Measurements from ENCODE around the gene GCSAM.

Gene GCSAM

DNA sequence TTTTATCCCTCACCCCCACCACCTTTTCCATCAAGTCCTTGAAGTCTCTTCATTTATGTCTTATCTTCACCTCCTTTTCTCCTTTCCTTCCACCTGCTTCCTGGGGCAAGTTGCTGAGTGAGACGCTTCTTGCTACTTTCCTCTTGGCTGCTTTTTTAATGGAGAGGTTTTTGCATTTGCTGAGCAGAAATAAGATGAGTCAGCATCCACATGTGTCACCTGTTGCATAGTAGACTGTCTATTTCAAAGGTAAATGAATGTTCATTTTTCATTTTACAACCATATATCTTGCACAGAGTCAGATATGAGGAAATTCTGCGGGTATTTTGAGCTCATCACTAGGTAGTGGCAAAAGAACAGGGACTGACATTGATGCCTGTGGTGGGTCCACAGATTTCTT is 28.3 kb downstream of the GCSAM start:
- no peak for DNase-seq (ENCODE audit: low read depth)

GRCh38 chr3:112101916-112102315 is 31.1 kb downstream of the GCSAM start:
- DNase-seq (ENCODE audit: low read depth): no peak

GRCh38 chr3:112097378-112097777 is 35.7 kb downstream of the GCSAM start:
- peak; percentile 93 for DNase-seq (ENCODE audit: low read depth)

DNA sequence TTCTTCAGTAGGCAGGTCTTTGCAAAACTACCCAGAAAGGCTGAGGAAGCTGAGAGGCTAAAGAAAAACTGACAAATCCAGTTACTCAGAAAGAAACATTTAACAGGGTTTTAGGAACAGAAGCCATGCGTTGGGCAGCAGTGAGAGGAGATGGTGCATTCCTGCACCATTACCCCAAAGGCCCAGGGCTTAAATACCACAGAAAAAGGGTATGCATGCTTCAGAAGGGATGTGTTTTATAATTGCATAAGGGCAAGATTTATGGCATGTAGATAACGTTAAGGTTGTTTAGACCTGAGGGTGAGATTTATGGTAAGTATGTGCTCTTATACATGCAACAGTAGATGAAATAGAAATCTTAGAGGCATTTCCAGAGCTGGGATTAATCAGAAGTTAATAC is 36.9 kb downstream of the GCSAM start:
- DNase-seq (ENCODE audit: low read depth): no peak

DNA sequence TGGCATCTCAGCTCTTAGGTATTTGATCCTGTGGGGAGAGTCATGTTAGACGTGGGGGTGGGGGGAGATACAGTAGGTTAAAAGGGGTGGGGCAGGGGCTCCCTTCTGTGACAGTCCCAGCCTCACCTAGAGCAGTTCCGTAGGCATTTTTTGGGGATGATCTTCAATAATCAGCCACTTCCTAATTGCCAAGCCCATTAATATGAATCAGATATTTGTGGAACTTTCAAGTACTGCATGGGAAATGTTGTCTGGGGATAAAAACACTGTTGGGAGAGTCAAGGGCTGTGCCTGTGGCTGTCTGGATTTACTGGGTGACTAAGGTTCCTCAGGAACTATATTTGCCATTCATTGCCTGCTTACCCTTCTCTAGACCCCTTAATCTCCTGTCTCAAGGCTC is 37.3 kb downstream of the GCSAM start:
- no peak for DNase-seq (ENCODE audit: low read depth)

DNA sequence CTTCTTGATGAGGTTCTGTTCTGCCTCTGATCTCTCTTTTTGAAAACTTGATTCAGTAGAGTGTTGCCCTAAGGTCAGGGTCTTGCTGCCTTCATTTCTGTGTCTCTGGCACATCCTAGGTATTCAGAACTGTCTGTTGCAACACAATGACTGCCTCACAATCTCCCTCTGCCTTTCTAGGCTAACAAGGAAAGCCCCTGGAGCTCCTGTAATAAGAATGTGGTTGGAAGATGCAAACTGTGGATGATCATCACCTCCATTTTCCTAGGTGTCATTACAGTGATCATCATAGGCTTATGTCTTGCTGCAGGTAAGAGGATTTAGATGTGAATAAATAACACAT is 39.9 kb downstream of the GCSAM start:
- no peak for DNase-seq (ENCODE audit: low read depth)

- DNase-seq (ENCODE audit: low read depth): peak; percentile 15
These were observed 40.4 kb downstream of the GCSAM start for GRCh38 chr3:112092496-112093179.

DNA sequence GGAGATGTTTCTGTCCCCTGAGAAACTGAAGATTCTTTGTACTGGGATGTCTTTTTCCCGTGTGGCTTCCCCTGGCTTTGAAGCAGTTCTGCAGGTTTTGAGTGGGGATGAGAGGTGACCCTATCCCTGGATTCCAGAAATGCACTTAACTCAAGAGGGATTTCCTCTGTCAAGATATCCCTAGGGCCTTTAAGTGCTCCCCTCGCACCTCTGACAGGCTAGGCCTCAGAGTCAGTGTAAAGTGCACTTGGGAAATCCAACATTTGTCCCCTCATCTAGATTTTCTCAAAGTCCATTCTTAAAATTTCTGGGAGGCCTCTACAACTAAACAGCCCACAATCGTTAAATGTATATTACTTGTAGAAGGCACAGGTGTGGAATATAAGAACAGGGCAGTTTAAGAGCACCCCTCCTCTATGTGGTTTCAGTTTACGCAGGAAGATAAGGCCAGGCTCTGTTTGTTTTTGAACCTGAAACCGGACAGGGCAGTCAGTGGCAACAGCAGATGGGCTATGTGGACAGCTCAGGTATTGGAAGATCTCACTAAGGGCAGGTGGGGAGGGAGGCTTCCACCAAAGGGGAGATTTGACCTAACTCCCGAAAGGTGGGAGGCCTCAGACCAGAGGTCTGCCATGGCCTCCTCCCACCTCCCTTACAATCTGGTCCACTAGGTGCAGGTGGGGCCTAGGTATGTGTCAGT is 42.0 kb downstream of the GCSAM start:
- no peak for DNase-seq (ENCODE audit: low read depth)

DNA sequence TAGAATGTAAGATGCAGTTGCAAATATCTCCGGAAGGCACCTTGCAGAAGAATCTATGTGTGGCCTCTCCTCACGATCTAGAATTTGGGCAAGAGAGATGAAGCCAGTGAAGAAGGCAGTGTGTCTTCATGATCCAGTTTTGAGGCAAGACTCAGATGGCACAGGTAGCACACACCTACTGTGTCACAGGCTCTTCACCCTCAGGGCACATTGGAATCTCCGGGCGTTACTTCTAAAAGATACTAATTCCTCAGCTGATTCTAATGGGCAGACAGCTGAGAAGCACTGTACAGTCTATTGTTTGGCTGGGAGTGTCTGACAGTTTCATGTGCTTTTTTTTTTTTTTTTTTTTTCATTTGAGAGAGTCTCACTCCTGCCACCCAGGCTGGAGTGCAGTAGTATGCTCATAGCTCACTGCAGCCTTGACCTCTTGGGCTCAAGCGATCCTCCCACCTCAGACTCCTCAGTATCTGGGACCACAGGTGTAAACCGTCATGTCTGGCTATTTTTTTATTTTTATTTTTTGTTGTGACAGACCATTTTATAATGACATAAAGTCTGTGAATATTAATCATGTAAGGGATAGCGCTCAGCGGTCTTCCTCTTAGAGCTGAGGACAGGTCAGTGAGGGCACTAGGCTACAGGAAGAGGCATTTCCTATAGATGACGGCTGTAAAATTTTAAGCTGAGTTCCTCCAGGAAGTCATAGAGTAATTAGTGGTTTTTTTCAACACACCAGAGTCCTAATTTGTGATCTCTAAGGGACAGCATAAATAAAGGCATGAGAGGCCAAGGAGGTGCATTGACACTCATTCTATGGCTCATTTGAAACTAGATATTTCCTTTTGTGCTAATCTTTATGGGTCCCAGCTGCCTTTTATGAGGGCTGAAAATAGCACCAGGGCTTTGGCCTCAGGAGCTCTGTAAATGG is 42.8 kb downstream of the GCSAM start:
- no peak for DNase-seq (ENCODE audit: low read depth)

DNA sequence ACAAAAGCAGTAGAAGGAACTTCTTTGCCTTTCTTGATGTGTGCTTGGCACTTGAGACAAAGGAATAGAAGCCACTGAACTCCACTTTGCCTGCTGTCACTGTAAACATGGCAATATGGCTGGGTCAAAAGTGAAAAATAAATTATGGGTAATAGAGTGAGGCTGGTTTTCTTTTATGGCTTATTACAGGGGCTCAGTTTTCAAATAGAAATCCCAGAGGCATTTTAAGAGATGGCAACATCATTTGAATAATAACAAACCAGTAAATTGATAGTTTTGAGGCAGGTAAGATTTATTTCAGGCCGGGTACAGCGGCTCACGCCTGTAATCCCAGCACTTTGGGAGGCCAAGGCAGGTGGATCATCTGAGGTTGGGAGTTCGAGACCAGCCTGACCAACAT is 44.1 kb downstream of the GCSAM start:
- no peak for DNase-seq (ENCODE audit: low read depth)

DNA sequence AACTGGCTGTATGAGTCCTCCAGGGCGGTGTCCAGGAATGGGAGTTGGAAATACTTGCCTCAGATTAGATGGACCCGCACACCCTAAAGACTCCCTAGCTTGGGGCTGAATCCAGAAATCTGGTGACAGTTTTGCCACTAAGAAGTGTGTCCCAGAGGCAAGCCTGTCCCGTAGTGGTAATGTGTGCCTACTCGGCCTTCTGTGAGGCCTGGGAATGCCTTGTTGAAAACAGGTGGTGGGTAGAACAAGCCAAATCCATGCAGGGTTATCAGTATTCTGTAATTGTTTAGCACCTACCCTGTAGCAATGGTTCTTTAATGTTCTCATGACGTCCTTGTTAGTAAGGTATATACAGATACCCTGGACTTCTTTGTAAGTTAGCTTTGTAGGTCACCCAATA is 45.3 kb downstream of the GCSAM start:
- no peak for DNase-seq (ENCODE audit: low read depth)

DNA sequence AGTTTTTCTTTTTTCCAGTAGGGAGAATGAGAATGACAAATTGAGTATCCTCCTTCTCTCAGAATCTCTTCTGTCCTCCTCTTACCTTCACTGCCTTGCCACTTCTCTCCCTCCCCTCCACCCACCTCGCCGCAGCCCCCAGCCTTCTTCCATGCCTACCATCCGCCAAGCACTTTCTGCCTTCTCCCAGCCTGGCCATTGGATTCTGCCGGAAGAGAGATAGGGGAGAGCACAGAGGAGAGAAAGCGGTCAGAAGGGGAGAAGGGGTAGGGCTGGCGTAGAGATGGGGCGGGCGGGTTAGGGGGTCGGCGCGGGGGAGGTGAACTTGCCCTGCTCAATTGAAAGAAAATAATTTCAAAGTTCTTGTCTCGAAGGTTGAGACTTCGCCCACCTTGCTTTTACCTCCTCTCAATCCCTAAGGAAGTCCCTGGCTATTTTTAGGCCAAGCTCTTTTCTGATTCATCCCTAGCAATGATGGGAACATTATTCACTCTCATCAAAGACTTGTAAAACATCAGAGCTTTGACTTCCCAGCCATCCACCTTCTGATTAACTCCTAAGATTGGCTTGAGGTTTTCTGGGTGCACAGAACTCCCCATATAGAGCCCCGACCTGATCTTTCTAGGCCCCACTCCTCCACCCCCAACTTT is 46.0 kb downstream of the GCSAM start:
- DNase-seq (ENCODE audit: low read depth): no peak

- peak; percentile 65 for DNase-seq (ENCODE audit: low read depth)
These were observed 46.8 kb downstream of the GCSAM start, which contains the start of gene C3orf52 for GRCh38 chr3:112086076-112086854. Gene C3orf52, plus strand, starts transcription at chr3:112086389. Its CDS starts 19 bp downstream, at chr3:112086408.

DNA sequence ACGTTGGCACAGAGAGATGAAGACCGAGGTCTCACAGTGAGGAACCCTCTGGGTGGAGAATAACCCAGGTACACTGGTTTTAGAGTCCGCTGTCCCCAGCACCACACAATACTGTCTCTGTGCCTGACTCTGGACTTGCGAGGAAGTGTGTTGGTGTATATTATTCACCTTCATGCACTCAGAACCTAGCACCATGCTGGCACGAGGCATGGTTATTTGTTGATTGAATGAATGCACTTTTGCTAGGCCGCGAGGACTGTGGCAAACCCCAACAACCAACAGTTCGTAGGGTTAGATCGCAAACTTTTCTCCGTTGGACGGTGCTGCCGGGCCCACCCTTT is 47.3 kb downstream of the GCSAM start:
- no peak for DNase-seq (ENCODE audit: low read depth)

DNA sequence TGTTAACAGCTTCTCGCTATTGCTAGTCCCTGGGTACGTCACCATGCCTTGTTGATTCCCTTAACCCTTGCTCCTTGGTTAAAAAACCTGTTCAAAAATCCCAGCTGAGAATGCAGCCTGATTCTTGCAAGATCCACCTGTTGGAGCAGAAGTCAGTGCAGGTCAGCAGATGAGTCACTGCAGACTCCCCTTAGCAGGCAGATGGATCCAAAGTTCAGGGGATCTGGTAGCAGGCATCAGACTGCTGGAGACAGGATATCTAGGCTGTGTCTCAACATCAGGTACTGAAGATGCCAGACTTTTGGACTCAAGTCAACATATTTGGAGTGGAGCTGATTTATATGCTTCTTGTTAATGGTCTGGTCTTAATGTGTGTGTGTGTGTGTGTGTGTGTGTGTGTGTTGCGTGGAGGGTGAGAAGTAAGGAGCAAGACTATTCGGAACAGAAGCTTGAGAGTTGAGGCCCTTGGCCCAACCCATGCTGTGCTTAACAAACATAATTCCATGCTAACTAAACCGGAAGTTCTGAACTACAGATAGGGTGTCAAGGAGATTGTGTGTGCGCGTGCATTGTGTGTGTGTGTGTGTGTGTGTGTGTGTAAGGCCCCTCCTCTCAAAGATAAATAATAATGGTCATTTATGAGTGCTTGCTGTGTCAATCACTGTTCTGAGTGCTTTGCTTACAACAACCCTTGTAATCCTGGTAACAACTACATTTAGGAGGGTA is 47.9 kb downstream of the GCSAM start:
- no peak for DNase-seq (ENCODE audit: low read depth)

GRCh38 chr3:112083239-112083638 is 49.8 kb downstream of the GCSAM start:
- DNase-seq (ENCODE audit: low read depth): no peak

DNA sequence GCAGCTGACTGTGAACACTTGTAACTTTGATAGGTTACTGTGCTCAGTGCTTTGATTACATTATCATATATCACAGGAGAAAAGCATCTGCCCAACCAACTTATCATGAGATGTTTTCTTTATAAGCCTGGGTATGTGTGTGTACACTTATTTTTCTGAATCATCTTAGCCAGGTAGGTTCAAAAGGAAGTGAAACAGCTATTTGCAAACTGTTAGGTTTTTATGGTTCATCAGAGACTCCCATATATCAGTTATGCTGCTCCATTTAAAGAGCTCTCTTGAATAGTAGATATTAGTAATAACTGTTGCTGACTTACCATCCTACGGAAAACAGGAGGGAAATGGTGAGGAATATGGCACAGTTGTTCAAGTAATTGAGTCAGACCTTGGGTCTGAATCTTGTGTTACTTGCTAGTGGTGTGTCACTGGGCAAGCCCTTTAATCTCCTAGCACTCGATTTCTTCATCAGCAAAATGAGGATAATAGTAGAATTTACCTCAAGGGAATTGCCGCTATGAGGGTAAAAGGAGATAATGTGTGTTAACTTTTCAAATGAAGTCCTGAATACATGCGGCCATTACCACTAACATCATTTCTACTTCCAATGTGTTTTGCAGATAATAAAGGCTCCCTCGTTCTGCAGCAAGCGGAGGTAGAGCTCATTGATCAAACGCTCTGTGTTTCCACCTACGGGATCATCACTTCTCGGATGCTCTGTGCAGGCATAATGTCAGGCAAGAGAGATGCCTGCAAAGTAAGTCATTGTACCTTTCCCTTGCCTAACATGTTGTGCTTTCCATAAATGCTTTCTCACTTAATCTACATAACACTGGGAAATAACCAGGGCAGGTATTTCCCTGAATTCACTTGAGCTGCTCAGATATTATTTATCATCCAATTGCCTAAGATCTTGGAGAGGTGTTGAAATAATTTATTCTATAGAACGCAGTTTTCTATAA is 54.6 kb downstream of the GCSAM start:
- DNase-seq (ENCODE audit: low read depth): no peak

DNA sequence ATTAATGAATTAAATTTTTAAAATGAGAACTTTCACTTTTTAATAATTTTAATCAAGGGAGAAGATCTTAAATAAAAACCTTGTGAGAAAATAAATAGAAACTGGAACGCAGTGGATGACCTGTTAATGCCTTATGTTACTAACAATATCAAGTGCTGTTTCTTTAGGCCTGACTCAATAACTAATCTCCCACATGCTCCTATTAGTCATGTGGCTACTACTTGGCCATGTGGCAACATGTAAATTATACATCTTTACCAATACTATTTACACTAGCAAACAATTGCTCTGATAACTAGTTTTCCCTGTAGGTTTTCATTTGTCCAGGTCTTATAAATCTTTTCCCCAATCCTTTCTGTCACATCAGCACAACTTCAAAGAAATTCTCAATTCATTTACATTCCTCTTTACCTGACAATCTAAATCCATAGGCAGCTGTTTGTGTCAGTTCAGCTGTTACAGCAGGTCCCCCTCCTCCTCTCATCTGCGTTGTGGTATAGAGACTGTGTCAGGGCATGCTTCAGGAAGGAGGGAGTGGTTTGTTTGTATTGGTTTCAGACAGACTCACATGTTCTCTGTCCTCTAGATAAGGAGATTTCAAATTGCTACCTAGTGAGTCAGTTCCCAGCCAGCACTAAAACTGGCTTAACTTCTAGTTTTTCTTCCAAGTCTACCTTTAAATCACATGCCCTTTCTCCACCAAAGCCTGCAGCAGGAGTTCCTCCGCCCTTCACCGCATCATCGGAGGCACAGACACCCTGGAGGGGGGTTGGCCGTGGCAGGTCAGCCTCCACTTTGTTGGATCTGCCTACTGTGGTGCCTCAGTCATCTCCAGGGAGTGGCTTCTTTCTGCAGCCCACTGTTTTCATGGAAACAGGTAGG is 58.2 kb downstream of the GCSAM start:
- DNase-seq (ENCODE audit: low read depth): peak; percentile 46

DNA sequence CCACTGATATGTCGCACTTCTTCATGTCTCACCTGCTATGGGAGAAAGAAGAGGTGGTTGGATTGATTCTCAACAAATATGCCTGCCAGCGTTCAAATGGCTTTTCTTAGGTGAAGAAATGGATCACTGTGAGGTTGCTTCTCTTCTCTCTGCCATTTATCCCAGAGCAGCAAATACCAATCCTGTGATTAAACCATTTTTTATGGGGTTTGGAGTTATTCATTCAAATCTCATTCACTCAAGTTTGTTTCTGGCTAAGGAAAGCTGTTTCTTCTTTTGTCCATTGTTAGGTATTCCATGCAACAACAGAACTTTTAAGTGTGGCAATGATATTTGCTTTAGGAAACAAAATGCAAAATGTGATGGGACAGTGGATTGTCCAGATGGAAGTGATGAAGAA is 59.0 kb downstream of the GCSAM start:
- no peak for DNase-seq (ENCODE audit: low read depth)

Data from fibroblast of gingiva (primary cell).